Right lobe of liver (tissue), 6 donors: ENCODE data around the gene IZUMO4. TPM values are rescaled to one million over a fixed set of nuclear protein-coding genes. Genes with fewer than 3 reads are reported as not detected.
"Not testable (repeated sequence)": the region's sequence is repeated elsewhere in the genome, so short reads cannot be mapped to it uniquely, and the experiment has no call there.

Source experiments
- ATAC-seq, 4 donors: fragments of 200-7000 bp; cut with Tn5 transposase; one replicate each; pipeline ENCODE4 v1.9.1; 2020; ENCODE audit warnings: mild to moderate bottlenecking in 4 of 4, moderate library complexity in 4 of 4
- DNase-seq, 3 donors: peaks; one replicate each; pipeline ENCODE4 v3.0.0-alpha.2; 2020
- H3K27ac ChIP-seq, 3 donors: fragments of 200-600 bp; one replicate each; pipeline ENCODE4 v1.8.0; 2022
- H3K27me3 ChIP-seq, 2 donors: fragments of 200-600 bp; one replicate each; pipeline ENCODE4 v1.8.0; 2022
- H3K36me3 ChIP-seq, 4 donors: fragments of 200-600 bp; sonication (generic) in 1 of 4; one replicate each; pipeline versions ENCODE4 v1.5.1 to v1.8.0; 2017 to 2022; ENCODE audit warnings: control low read depth in 1 of 4
- H3K4me1 ChIP-seq, 4 donors: fragments of 200-600 bp; sonication (generic) in 1 of 4; one replicate each; pipeline versions ENCODE4 v1.5.1 to v1.8.0; 2017 to 2022; ENCODE audit warnings: control low read depth in 1 of 4
- H3K4me3 ChIP-seq, 3 donors: fragments of 200-600 bp; one replicate each; pipeline ENCODE4 v1.8.0; 2022
- H3K9me3 ChIP-seq, 4 donors: fragments of 200-600 bp; sonication (generic) in 1 of 4; one replicate each; pipeline versions ENCODE4 v1.5.1 to v1.8.0; 2017 to 2022; ENCODE audit warnings: control low read depth in 1 of 4
- CTCF ChIP-seq, 4 donors: fragments of 200-600 bp in 3 of 4; fragments of 450-650 bp in 1 of 4; IDR thresholded peaks; one replicate each; pipeline versions ENCODE4 v1.5.1 to v1.8.0; 2016 to 2022; ENCODE audit warnings: antibody characterized with exemption in 4 of 4, mild to moderate bottlenecking in 2 of 4
- POLR2A ChIP-seq: fragments of 450-650 bp; IDR thresholded peaks from one replicate; pipeline ENCODE4 v1.6.1; 2017; ENCODE audit warnings: antibody characterized with exemption, mild to moderate bottlenecking
- WGBS: methylation state at CpG from one replicate; pipeline ENCODE4 v1.1.6; 2018; ENCODE audit warnings: low coverage, low lambda C conversion rate; ENCODE audit not compliant: insufficient coverage; ENCODE audit errors: missing lambda C conversion rate; 5-methylcytosine and 5-hydroxymethylcytosine counted together
- intact Hi-C, 2 donors: fragments of 100-400 bp; cut with DNase I; formaldehyde crosslinking; loops; one replicate each; pipeline versions ENCODE4 v1.11.2 to v1.14.1; 2022
- total RNA-seq, 6 experiments: library from RNA; depleted of rRNA in 2 of 6; stranded (reverse); fragments of >200 nt in 2 of 6; fragmentation: NEBNext Ultra II Directional in 3 of 6; extraction: Animal tissue kit (Norgen Biotek cat#: 25700) in 3 of 6; gene quantifications; one replicate each; pipeline versions ENCODE4 v1.1.0 to v1.2.4, GENCODE V29; 2016 to 2023
- donor health status: DM: no; HTN: yes; CAD: no.
- donor health status: DM: no; HTN: no; CAD: no.
- donor health status: DM: no; HTN: no; CAD: no.
- donor health status: DM: no; HTN: yes; CAD: no.
- donor health status: DM: no; HTN: yes; CAD: no.

The IZUMO4 gene
- total RNA-seq, 6 experiments from 2014 or later: 1.2 to 6.9 (median 4.2) TPM; not detected in 1

GRCh38 chr19:2122251-2122650, 25.5 kb downstream of the IZUMO4 start:
- Histone ChIP-seq H3K27me3 (no peaks in the 10 kb centered on the region), H3K4me1 (no peaks in the 10 kb centered on the region), H3K27ac (no peak overlapping the region), H3K36me3 (peaks cover 0 to 75% (median 45%) of the 10 kb centered on the region in 4 donors), H3K9me3 (no peaks in the 10 kb centered on the region), H3K4me3 (no peak overlapping the region)
- ATAC-seq: no peak
- WGBS: 80% methylated on average over 2 of the region's 15 CpGs
- no peak for DNase-seq
- intact Hi-C loops: no loop called here
- TF ChIP-seq POLR2A: no peak

GRCh38 chr19:2122982-2123381, 26.3 kb downstream of the IZUMO4 start:
- H3K27me3 ChIP-seq: no peaks in the 10 kb centered on the region
- no peak overlapping the region for H3K27ac ChIP-seq
- no peaks in the 10 kb centered on the region for H3K4me1 ChIP-seq
- TF ChIP-seq CTCF (IDR thresholded peaks at IDR 0.05): no peak
- TF ChIP-seq POLR2A: no peak
- H3K9me3 ChIP-seq: no peaks in the 10 kb centered on the region
- WGBS: 96% methylated on average over 3 of the region's 10 CpGs
- ATAC-seq (no peak), DNase-seq (no peak)
- intact Hi-C loops: no loop called here
- H3K36me3 ChIP-seq: peaks cover 0 to 73% (median 42%) of the 10 kb centered on the region in 4 donors
- no peak overlapping the region for H3K4me3 ChIP-seq

GRCh38 chr19:2123682-2124387, 27.1 kb downstream of the IZUMO4 start:
- DNase-seq (peak in 1 of 3 donors; percentile 23), ATAC-seq (peak in 3 of 4 donors; percentile 12 to 27 (median 14))
- whole genome bisulfite sequencing: 64% methylated on average over 2 of the region's 25 CpGs

GRCh38 chr19:2126879-2127518, 30.3 kb downstream of the IZUMO4 start:
- DNase-seq (no peak), ATAC-seq (no peak)
- Histone ChIP-seq H3K4me3 (no peak overlapping the region), H3K27ac (no peak overlapping the region), H3K9me3 (no peaks in the 10 kb centered on the region), H3K27me3 (no peaks in the 10 kb centered on the region), H3K4me1 (no peaks in the 10 kb centered on the region), H3K36me3 (peaks cover 0 to 68% (median 26%) of the 10 kb centered on the region in 4 donors)
- TF ChIP-seq POLR2A (no peak), CTCF (IDR thresholded peaks at IDR 0.05) (no peak)
- 97% methylated on average over 6 of the region's 24 CpGs for WGBS
- intact Hi-C loops: no loop called here

More at GRCh38 chr19:2123682-2124387, 27.1 kb downstream of the IZUMO4 start:
- Histone ChIP-seq H3K27me3 (no peaks in the 10 kb centered on the region), H3K4me1 (no peaks in the 10 kb centered on the region), H3K27ac (no peak overlapping the region), H3K9me3 (no peaks in the 10 kb centered on the region), H3K36me3 (peaks cover 0 to 67% (median 38%) of the 10 kb centered on the region in 4 donors), H3K4me3 (no peak overlapping the region)
- TF ChIP-seq POLR2A (no peak), CTCF (IDR thresholded peaks at IDR 0.05) (no peak)
- intact Hi-C loops: no loop called here

- ATAC-seq (no peak), DNase-seq (no peak)
- Histone ChIP-seq H3K27ac (no peak overlapping the region), H3K36me3 (peaks cover 0 to 69% (median 23%) of the 10 kb centered on the region in 4 donors), H3K9me3 (no peaks in the 10 kb centered on the region), H3K4me3 (no peak overlapping the region), H3K4me1 (peaks cover 0 to 3% (median 1%) of the 10 kb centered on the region in 4 donors), H3K27me3 (no peaks in the 10 kb centered on the region)
- intact Hi-C loops: no loop called here
- TF ChIP-seq POLR2A (no peak), CTCF (IDR thresholded peaks at IDR 0.05) (no peak)
- WGBS: 71% methylated on average over 4 of the region's 19 CpGs
Measured at GRCh38 chr19:2127758-2128157, 31.0 kb downstream of the IZUMO4 start.

GRCh38 chr19:2128252-2128651, 31.5 kb downstream of the IZUMO4 start:
- H3K9me3 ChIP-seq, H3K27me3 ChIP-seq, ATAC-seq, intact Hi-C loops, H3K27ac ChIP-seq, H3K4me3 ChIP-seq, DNase-seq, H3K4me1 ChIP-seq: not testable (repeated sequence)
- WGBS: 93% methylated on average over 6 of the region's 34 CpGs
- H3K36me3 ChIP-seq: peaks cover 0 to 64% (median 19%) of the 10 kb centered on the region in 4 donors
